Panc1 (cell line): ENCODE data around the gene FANCC.

Experiments
- TF ChIP-seq, protein P1 (sequence below): fragments of 450-650 bp; IDR thresholded peaks from 2 replicates; pipeline ENCODE4 v1.5.1; 2017; ENCODE audit warnings: mild to moderate bottlenecking
- TF ChIP-seq, protein P2 (sequence below), 2 experiments: IDR thresholded peaks; 2 replicates each; pipeline ENCODE4 v1.6.1; 2011 to 2012; ENCODE audit warnings: low read depth in 2 of 2, control low read depth in 1 of 2, low read length in 1 of 2, mild to moderate bottlenecking in 1 of 2, moderate library complexity in 1 of 2; ENCODE audit not compliant: insufficient read depth in 1 of 2

DNA sequence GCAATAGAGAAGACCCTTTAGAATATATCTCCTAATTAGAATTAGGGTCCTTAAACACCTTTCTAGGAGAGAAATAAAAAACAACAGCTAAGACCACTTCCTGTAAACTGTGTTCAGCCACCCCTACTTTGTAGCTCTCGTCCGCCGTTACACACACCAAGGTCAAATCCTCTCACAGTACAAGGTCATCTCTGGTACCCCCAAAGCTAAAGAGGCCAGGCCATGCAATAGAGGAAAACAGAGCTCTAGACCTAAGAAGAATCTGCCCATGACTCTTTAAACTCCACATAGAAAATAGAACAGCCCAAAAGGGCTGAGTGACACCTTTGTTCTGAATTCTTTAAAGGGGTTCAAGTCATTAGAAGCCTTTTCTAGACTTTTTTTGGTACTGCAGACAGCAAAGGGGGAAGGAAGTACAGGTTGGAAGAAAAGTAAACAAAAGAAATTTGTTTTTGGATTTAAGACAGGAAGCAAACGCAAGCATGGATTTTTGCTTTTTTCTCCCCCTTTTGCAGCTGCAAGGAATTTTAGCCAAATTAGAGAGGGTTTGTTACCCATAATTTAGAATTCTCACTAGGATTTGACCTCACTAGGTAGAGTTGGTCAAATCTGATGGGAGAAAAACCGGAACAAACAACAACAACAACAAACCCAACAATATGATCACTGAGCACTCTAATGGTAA is 13.4 kb upstream of the FANCC start:
- TF ChIP-seq, protein P1, sequence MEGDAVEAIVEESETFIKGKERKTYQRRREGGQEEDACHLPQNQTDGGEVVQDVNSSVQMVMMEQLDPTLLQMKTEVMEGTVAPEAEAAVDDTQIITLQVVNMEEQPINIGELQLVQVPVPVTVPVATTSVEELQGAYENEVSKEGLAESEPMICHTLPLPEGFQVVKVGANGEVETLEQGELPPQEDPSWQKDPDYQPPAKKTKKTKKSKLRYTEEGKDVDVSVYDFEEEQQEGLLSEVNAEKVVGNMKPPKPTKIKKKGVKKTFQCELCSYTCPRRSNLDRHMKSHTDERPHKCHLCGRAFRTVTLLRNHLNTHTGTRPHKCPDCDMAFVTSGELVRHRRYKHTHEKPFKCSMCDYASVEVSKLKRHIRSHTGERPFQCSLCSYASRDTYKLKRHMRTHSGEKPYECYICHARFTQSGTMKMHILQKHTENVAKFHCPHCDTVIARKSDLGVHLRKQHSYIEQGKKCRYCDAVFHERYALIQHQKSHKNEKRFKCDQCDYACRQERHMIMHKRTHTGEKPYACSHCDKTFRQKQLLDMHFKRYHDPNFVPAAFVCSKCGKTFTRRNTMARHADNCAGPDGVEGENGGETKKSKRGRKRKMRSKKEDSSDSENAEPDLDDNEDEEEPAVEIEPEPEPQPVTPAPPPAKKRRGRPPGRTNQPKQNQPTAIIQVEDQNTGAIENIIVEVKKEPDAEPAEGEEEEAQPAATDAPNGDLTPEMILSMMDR, result no peak
- TF ChIP-seq, protein P2, sequence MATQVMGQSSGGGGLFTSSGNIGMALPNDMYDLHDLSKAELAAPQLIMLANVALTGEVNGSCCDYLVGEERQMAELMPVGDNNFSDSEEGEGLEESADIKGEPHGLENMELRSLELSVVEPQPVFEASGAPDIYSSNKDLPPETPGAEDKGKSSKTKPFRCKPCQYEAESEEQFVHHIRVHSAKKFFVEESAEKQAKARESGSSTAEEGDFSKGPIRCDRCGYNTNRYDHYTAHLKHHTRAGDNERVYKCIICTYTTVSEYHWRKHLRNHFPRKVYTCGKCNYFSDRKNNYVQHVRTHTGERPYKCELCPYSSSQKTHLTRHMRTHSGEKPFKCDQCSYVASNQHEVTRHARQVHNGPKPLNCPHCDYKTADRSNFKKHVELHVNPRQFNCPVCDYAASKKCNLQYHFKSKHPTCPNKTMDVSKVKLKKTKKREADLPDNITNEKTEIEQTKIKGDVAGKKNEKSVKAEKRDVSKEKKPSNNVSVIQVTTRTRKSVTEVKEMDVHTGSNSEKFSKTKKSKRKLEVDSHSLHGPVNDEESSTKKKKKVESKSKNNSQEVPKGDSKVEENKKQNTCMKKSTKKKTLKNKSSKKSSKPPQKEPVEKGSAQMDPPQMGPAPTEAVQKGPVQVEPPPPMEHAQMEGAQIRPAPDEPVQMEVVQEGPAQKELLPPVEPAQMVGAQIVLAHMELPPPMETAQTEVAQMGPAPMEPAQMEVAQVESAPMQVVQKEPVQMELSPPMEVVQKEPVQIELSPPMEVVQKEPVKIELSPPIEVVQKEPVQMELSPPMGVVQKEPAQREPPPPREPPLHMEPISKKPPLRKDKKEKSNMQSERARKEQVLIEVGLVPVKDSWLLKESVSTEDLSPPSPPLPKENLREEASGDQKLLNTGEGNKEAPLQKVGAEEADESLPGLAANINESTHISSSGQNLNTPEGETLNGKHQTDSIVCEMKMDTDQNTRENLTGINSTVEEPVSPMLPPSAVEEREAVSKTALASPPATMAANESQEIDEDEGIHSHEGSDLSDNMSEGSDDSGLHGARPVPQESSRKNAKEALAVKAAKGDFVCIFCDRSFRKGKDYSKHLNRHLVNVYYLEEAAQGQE (IDR thresholded peaks at IDR 0.05; ENCODE audit: insufficient read depth in 1 of 2, low read depth in 2 of 2, low read length in 1 of 2), result no peak
